ENCODE measurements around the gene RRH.

RRH gene

DNA sequence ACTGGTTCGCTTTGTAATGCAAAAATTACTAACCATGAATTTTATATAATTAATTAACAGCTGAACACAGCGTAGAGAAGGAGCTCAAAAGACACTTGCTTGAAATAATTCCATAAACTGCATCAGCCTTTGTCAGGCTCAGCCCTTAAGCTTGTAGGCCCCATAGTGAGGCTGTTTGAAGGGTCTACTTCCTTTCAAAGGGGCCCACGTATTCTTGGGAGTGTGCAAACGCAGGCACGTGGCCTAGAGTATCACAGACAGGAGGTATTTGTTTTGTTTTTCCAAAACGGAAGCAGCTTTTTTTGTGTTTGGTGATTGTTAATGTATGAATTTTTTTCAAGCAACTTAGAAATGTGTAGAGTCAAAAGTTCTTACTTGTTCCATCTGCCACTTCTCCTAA is 59.3 kb downstream of the RRH start:
- DNase-seq (ENCODE audit: low read depth in 2 of 2) = no peak

DNA sequence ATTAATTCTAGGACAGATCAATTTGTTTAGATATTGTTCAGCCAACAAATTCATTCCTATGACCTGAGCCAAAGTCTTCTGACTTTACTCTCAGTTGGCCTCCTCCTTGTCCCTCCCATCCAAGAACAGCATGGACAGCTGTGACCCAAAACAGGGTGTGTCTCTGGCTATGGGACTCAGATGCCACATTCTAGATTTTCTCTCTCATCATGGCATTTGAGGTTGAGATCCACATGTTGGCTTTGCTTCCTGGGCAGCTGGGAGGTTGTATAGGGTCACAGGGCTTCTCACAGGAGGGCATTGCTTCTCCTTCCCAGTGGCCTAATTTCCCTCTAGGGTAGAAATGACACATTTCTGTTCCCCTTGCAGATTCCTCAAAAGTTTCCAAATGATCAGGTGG is 62.3 kb downstream of the RRH start:
- DNase-seq (ENCODE audit: low read depth in 2 of 2) = no peak

All from stimulated activated CD8-positive, alpha-beta memory T cell treated with anti-CD3 and anti-CD28 coated beads, Interleukin-7, amount 100 ng/mL, for 1 hour (primary cell).